Measurements from ENCODE around the gene ABCA7. TPM values are rescaled to one million over a fixed set of nuclear protein-coding genes. Genes with fewer than 3 reads are reported as not detected.
A peak's percentile ranks its signal among the peaks of the same experiment; 100 is the strongest.

Gene ABCA7
- polyA plus RNA-seq, 1 donor = 27.8 TPM

DNA sequence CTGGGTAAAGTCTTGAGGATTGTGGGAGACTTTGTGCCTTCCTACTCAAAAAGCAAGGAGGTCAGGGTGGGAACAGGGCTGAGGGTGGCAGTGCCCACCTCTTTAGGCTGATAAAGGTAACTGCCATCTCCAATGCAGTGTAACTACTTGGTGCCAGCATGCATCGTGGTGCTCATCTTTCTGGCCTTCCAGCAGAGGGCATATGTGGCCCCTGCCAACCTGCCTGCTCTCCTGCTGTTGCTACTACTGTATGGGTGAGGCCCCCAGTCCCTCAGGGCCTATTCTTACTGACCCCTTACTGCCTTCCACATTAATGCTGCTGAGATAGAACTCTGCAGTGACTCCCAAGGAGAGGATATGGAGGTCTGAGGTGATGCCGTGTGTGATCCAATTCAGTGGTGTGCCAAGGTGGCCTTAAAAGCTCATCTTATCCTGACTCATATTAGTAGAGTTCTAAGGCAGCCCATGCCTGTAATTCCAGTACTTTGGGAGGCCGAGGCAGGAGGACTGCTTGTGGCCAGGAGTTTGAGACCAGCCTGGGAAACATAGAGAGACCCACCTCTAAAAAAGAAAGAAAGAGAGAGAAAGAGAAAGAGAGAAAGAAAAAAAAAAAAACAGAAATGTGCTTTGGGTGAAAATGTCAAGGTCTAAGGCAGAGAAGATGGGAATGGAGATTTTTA, 17.4 kb downstream of the ABCA7 start:
- DNase-seq = no peak

DNA sequence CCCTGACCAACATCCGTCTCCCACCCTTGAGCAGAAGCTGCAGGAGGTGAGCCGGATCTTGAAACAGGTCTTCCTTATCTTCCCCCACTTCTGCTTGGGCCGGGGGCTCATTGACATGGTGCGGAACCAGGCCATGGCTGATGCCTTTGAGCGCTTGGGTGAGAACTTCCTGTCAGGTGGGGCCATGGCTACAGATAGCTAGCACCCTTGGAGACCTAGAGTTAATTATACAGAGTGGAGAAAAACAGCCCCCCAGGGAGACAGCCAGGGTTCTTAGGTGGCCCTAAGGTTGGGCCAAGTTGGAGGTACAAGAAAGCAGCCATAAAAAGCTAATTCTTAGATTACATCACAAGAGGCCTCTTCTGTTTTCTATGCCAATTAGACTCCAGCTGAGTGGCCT, 18.2 kb downstream of the ABCA7 start:
- DNase-seq = no peak

DNA sequence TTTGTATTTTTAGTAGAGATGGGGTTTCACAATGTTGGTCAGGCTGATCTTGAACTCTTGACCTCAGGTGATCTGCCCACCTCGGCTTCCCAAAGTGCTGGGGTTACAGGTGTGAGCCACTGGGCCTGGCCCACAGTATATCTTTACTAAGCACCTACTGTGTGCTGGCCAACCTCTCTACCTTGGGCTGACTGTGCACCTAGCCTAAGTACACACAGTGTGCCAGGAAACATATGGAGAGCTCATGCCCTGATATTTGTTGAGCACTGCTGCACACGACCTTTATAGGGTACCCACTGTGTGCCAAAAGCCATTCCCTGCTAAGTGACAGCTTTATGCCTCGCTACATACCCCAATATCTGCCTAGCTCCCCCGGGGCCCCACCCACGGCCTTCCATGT, 20.8 kb downstream of the ABCA7 start:
- DNase-seq = no peak

DNA sequence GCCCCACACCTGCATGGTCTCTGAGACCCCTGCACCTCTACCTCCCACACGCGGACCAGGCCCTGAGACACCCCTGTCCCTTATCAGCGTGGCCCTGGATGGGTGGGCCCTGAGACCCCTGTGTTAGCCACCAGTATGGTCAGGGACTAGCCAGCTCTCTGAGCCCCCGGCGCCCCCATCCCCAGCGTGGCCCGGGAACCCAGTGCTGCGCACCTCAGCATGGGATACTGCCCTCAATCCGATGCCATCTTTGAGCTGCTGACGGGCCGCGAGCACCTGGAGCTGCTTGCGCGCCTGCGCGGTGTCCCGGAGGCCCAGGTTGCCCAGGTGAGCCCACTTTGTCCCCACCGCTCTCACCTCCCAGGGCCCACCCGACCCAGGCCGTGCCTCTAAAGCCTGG, 22.1 kb downstream of the ABCA7 start:
- DNase-seq = no peak

DNA sequence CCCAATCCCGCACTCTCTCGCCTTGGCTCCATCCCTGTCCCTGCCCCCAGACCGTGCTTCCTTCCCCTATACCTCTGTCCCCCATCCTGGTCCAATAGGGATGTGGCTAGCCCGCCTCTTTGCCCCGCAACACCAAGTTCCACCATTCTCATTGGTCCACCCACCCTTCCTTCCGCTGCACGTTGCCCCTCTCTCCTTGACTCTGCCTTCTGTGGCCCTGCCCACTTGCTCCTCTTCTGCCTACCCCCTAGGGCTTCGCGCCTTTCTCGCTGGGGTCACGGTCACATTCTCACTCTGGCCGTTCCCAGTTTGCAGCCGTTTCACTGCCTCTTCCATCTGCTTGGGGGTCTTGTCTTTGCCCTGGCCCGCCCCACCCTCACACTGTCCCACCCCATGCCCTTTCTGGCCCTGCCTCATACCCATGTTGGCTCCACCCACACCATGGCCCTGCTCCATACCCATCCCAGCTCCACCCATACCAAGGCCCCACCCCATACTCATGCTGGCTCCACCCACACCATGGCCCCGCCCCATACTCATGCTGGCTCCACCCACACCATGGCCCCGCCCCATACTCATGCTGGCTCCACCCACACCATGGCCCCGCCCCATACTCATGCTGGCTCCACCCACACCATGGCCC, 22.6 kb downstream of the ABCA7 start:
- DNase-seq = no peak

DNA sequence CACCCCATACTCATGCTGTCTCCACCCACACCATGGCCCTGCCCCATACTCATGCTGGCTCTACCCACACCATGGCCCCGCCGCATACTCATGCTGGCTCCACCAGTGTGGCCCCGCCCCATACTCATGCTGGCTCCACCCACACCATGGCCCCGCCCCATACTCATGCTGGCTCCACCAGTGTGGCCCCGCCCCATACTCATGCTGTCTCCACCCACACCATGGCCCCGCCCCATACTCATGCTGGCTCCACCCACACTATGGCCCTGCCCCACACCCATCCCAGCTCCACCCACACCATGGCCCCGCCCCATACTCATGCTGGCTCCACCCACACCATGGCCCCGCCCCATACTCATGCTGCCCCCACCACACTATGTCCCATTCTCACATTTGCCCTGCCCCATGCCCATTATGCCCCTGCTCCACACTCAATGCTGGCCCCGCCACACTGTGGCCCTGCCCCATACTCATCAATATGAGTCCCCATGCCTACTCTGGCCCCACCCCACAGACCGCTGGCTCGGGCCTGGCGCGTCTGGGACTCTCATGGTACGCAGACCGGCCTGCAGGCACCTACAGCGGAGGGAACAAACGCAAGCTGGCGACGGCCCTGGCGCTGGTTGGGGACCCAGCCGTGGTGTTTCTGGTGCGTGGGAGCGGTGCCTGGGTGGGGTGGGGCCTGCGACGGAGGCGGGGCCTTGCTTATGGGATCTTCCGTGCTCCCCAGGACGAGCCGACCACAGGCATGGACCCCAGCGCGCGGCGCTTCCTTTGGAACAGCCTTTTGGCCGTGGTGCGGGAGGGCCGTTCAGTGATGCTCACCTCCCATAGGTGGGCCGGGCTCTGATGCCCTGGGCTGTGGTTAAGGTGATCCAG, 23.4 kb downstream of the ABCA7 start:
- no peak for DNase-seq

DNA sequence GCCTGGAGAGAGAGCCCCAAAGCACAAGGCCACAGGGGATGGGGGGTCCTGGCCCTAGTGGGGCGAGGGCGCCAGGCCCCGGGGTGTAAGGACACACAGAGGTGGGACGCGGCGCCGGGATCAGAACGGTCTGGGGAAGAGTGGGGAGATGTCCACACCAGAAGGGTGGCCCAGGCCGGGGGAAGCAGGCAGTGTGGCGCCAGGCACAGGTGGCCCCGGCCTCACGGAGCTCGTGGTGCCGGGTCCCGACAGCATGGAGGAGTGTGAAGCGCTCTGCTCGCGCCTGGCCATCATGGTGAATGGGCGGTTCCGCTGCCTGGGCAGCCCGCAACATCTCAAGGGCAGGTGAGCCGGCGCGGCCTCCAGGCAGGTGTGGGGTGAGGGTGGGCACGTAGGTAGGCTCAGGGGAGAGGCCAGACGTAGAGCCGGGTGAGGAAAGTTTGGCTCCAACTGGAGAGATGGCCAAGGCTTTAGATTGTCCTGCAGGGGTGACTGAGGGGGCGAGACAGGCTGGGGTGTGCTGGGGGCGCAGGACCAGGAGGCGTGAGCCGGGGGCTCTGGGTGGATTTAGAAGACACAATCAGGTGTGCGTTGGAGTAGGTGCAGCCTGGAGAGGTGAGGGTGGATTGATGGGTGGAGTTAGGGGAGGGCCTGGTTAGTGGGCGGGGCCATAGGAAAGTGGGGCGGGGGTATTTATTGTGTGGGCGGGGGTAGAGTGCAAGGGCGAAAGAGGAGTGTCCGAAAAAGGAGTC, 24.2 kb downstream of the ABCA7 start:
- no peak for DNase-seq

DNA sequence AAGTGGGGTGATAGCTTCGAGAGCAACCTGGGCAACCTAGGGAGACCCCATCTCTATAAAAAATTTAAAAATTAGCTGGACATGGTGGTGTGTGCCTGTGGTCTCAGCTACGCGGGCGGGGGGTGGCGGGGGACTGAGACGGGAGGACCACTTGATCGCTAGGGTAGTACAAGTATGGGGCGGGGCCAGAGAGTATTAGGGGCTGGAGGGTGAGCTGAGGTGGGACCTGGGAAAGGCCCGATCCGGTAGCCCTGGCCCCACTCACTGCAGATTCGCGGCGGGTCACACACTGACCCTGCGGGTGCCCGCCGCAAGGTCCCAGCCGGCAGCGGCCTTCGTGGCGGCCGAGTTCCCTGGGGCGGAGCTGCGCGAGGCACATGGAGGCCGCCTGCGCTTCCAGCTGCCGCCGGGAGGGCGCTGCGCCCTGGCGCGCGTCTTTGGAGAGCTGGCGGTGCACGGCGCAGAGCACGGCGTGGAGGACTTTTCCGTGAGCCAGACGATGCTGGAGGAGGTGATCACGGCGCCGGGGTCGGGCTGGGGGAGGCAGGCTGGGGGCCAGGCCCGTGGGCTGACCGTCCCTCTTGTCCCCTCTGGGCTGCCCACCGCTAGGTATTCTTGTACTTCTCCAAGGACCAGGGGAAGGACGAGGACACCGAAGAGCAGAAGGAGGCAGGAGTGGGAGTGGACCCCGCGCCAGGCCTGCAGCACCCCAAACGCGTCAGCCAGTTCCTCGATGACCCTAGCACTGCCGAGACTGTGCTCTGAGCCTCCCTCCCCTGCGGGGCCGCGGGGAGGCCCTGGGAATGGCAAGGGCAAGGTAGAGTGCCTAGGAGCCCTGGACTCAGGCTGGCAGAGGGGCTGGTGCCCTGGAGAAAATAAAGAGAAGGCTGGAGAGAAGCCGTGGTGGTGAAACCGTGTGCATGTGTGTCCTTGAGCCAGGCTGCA, 25.0 kb downstream of the ABCA7 start:
- peak; percentile 74 for DNase-seq

DNA sequence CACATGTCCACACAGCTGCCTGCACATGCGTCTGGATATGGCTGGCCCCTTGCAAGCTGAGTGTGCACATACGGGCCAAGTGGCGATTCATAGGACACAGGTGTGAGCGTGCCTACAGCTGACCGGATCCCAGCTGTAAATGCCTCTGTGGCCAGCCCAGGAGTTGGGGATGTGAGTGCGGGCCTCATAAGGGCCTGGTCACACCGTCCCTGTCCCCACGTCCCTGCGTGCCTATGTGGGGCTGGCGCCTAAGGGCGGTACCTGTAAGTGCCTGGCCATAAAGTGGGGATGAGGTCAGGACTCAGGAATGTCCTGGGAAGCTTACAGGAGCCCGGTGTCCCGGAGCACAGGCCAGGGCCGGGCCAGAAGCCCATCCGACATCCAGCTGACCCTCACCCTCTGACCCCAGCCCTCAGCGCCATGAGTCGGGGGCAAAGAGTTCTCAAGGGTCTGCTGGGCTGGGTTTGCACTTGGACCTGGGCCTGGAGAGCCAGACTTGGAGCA, 25.8 kb downstream of the ABCA7 start:
- no peak for DNase-seq

DNA sequence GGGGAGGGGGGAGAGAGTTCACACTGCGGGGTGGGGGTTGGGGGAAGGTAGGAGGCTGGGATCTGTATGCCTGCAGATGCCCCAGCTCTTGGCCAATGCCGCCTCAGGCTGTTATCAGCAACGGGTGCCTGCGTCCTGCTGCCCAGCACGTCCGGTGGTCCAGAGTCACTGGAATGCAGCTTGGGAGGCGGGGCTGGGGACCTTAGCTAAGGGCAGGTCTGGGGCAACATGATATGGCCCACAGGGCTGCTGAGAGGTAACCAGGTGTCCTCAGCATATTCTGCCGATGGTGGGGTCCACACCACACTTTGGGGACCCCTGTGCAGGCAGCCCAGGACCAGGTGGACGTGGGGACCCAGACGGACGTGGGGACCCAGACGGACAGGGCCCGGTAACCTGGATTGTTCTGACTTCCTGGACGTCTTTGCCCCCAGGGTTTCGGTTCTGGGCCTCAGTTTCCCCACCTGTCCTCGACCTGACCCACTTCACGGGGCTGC, 26.4 kb downstream of the ABCA7 start:
- no peak for DNase-seq

DNA sequence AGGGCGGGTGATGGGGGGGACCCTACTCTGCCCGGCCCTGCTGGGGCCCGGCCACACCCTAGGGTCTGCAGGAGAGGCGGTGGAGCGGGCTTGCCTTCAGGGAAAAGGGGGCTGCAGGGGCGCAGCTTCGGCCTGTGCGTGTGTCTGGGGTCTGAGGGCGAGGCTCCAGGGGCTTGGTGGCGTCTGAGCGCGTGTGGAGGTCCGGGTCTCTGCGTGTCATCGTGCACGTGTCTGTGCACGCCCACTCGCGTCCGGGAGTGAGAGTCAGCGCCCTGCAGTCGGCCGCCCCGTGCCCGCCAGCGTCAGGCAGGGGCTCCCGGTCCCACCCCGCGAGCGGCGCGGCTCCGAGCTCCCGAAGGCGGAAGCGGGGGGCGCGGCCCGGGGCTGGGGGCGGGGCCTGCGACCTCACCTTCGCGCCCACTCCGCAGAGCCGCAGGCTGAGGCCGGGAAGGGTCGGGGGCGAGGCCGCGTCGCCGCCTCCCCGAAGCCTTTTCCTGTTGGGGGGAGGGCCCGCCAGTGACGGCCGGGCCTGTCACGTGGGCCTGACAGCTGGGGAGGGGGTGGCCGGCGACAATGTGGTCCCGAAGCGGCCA, 26.9 kb downstream of the ABCA7 start, which contains the start of gene ARHGAP45:
Gene ARHGAP45 (plus strand): TSS at position 420 of the 593 bp plus-strand sequence. CDS start 239 bp downstream, outside the sequence.
- DNase-seq = no peak

DNA sequence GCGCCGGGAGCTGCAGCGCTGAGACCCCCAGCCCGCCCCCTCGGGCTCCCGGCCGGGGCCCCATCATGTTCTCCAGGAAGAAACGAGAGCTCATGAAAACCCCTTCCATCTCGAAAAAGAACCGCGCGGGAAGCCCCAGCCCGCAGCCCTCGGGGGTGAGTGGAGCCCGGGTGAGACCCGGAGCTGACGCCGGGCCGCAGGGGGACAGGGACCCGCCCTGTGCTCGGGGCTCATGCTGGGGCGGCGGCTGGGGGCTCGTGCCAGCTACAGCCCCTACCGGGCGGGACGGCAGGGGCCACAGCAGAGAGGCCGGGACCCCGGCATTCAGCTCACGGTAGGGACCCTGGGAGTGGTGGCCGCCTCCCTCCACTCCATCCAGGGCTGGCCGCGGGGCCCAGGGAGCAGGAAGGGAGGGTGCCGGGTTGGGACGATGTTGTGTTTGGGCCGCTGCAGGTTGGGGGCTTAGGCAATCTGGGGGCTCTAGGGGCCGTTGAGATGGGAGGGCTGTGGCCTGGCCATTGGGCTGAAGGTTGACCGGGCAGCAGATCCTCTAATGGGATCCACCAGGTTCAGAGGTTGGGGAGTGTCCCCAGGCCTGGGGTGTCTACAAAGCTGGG, 27.5 kb downstream of the ABCA7 start:
- DNase-seq = no peak

DNA sequence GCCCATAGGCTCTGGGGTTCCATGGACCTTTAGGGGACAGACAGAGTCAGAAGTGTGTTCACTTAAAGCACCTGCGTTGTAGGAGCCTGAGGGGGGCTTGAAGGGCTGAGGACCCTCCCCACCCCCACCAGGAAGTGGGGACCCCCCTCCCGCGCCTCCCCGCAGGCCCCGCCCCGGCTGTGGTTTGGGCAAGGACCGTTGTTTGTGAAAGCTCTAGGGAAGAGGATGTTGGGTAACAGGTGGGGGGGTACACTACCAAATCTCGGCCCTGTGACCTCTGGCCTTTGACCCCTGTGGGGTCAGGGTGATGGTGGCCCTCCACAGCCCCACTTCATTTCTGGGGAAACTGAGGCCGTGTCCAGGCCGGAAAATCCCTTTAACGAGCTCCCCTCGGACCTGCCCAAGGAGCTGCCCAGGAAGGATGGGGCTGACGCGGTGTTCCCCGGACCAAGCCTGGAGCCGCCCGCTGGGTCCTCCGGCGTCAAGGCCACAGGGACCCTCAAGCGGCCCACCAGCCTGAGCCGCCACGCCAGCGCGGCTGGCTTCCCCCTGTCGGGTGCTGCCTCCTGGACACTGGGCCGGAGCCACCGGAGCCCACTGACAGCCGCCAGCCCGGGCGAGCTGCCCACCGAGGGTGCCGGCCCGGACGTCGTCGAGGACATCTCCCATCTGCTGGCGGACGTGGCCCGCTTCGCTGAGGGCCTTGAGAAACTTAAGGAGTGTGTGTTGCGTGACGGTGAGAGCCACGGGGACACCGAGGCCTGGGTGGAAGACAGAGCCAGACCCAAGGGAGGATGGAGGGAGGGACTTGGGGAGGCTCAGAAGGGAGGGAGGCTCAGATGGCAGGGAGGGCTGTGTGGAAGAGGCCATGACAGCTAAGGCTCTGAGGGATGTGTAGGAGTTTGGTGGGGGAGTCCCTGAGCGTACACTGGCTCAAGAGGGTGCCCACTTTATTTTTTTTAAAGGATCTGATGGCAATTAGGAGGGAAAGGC, 28.4 kb downstream of the ABCA7 start:
- DNase-seq = no peak

DNA sequence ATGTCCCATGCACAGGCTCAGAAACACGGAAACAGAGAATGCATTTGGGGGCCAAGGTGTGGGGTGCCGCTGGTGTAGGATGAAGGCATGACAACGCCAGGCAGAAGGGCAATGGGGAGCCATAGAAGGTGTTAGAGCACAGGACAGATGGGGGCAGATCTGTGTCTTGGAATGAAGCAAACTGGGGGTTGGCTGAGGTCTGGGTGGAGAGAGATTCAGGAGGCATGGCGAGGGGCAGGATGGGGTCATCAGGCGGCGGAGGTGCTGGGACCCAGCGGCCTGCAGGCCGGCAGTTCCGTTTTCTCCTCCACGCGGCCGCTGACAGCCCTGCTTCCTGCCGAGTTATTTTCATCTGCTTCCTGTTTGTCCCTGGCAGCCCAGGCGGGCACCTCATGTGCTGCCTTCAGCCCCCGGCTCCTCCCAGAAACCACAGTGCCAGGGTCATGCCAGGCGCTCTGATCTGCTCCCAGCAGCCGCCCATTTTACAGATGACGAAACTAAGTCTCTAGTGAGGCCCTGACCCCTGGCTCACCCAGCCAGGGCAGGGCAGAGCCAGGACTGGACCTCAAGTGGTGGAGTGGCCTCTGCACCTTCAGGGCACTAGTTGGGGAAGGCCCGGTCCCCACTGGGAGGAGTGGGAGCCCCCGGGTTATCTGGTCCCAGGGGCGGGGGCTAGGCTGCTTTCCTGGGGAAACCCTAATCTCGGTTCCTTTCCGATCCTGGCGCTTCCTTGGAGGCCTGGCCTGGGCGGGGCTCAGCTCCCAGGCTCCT, 29.3 kb downstream of the ABCA7 start:
- DNase-seq = no peak

DNA sequence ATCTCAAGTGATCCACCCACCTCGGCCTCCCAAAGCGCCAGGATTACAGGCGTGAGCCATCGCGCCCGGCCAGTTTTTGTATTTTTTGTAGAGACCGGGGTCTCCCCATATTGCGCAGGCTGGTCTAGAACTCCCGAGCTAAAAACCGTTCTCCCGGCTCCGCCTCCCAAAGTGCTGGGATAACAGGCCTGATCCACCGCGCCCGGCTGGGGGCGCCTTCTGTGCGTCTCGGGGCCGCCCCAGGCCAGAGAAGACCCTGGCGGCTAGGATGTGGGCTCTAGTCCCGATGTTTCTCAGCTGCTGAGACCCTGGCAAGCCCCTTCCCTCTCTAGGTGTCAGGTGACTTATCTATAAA, 30.6 kb downstream of the ABCA7 start:
- DNase-seq = no peak

DNA sequence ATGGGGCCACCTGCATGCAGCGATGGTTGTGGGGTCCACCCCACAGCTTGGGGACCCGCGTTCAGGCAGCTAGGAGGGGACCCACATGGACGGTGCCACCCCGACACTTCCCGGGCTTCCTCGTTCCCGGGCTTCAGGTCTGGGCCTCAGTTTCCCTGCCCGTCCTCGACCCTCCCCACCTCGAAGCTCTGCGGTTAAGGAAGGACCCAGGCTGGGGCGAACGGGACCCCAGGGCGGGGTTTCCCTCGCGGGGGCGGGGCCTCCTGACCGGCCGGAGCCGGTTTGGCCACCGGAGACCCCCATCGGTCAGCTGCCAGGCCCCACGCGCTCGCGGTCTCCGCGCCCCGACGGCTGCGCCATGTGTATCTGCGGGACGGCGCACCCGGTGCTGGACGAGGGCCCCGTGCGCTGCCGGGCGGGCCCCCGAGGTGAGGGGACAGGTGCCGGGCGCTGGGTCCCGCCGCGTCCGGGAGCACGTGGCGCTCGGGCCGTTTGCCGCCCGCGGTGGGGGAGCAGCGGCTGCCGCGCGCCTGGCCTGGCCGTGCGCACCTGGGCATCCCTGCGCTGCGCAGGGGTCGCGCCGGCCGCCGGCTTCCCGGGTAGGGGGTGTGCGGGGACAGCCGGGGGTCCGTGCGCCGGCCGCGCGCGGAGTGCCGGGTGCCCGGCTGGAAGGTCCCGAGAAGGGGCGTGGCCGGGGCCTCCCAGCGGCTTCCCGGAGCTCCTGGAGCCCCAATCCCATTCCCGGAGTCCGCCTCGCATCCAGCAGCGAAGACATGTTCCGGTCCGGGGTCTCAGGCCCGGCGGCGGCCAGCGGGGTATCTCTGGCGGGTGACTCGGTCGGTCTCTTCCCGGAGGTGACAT, 31.3 kb downstream of the ABCA7 start:
- DNase-seq = no peak

DNA sequence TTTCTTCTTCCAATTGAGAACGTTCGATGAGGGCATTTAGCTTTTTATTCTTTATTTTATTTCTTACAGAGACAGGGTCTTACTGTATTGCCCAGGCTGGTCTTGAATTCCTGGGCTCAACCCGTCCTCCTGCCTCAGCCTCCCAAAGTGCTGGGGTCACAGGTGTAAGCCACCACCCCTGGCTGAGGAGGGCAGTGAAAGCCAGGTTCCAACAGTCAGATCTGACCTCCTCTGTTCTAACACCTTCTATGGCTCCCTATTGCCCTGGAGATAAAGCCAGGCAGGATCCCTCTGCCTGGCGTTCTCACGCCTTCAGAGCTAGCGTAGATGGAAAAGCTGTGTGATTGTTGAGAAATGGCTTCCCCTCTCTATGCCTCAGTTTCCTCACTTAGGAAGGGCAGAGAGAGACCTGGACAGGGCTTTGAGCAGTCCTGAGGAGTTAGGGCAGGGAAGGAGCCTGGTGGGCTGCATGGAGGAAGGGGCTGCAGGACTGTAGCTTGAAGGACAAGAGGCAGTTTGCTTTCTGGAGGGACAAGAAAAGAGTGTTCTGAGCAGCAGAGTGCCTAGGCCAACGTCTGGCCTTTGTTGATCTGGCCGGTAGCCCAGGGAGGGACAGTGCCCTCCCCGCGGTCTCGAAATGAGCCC, 32.6 kb downstream of the ABCA7 start:
- DNase-seq = no peak
